HG02571 (cell line): Measurements from ENCODE around the gene ORMDL1.
A peak's percentile ranks its signal among the peaks of the same experiment; 100 is the strongest.
"Not testable (repeated sequence)": the region's sequence is repeated elsewhere in the genome, so short reads cannot be mapped to it uniquely, and the experiment has no call there.

ENCODE experiments used
- ATAC-seq: cut with Tn5 transposase; IDR thresholded peaks from one replicate; pipeline ENCODE4 v1.9.1; 2021; ENCODE audit warnings: mild to moderate bottlenecking, moderate library complexity; ENCODE audit not compliant: unreplicated experiment

ORMDL1 gene

GRCh38 chr2:189772212-189772611, 11.9 kb downstream of the ORMDL1 start:
- no peak for ATAC-seq

GRCh38 chr2:189770590-189771322, 13.4 kb downstream of the ORMDL1 start:
- ATAC-seq: no peak

GRCh38 chr2:189763908-189764661, 20.1 kb downstream of the ORMDL1 start:
- no peak for ATAC-seq

GRCh38 chr2:189762551-189763298, 21.4 kb downstream of the ORMDL1 start, which contains the start of gene OSGEPL1:
Gene OSGEPL1, minus strand, starts transcription at chr2:189762792. Its CDS starts 1,152 bp downstream, at chr2:189761640.
- ATAC-seq: peak; percentile 98

- no peak for ATAC-seq
Measured at GRCh38 chr2:189762229-189762550, 21.9 kb downstream of the ORMDL1 start.

- not testable (repeated sequence) for ATAC-seq
Measured at GRCh38 chr2:189760154-189760553, 24.0 kb downstream of the ORMDL1 start.

GRCh38 chr2:189756311-189756952, 27.7 kb downstream of the ORMDL1 start:
- ATAC-seq: no peak

- ATAC-seq: no peak
Measured at GRCh38 chr2:189751080-189751658, 33.0 kb downstream of the ORMDL1 start.

- ATAC-seq: no peak
Measured at GRCh38 chr2:189729430-189729829, 54.7 kb downstream of the ORMDL1 start.

- no peak for ATAC-seq
Measured at GRCh38 chr2:189726849-189727248, 57.3 kb downstream of the ORMDL1 start.

GRCh38 chr2:189726271-189726670, 57.9 kb downstream of the ORMDL1 start:
- ATAC-seq: no peak

GRCh38 chr2:189723192-189723591, 60.9 kb downstream of the ORMDL1 start:
- no peak for ATAC-seq
